GM19372 (cell line): Measurements from ENCODE around the gene TFPI.

Experiments used
- ATAC-seq: cut with Tn5 transposase; IDR thresholded peaks from one replicate; pipeline ENCODE4 v1.9.1; 2021; ENCODE audit warnings: mild to moderate bottlenecking, low read depth, moderate library complexity; ENCODE audit not compliant: unreplicated experiment

TFPI gene

DNA sequence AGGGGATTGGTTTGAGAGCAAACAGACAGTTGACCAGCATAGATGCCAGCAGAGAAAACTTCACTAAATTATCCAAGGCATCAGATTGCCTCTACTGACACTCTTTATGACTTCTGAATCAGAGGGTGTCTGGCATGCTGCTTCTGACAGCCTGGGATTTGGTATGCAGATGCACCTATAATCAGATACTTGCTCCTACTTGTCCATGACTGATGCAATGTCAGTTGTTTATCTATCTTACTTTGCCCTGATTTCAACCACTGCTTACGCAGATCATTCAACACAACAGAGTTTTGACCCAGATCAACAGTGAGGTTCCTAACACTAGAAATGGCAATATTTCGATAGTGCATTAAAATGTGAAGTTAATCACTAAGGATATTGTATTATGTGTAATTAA is 83.5 kb downstream of the TFPI start:
- ATAC-seq = no peak

DNA sequence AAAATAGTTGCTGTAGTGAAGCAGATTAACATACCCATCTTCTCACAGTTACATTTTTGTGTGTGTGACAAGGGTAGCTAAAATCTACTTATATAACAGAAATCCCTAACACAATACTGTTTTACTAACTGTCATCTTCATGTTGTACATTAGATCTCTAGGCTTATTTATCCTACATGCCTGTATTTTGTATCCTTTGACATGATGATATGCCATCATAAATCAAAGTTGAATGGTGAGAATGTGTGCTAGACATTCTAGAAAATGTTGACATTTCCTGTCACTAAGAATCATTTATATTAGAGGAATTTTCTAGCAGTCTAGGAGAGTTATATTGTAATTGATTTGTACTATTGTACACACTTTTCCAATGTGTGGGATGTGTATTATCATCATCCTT is 84.7 kb downstream of the TFPI start:
- no peak for ATAC-seq

DNA sequence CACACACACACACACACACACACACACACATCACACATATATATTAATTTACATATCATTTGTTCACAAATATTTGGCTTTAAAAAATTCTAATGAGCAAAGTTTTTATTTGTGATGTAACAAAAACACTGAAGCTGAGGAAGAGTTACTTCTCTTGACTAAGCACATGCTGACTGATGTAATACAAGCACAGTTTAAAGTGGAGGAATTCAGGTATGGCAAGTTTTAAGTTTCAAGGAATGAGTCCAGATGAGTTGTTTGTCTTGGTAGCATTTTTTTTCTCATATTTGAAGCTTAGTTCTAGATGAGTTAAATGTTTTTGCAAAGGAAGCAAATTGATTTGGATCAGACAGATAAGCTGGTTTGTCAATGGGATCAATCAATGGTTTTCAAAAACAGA is 86.0 kb downstream of the TFPI start:
- ATAC-seq = no peak

DNA sequence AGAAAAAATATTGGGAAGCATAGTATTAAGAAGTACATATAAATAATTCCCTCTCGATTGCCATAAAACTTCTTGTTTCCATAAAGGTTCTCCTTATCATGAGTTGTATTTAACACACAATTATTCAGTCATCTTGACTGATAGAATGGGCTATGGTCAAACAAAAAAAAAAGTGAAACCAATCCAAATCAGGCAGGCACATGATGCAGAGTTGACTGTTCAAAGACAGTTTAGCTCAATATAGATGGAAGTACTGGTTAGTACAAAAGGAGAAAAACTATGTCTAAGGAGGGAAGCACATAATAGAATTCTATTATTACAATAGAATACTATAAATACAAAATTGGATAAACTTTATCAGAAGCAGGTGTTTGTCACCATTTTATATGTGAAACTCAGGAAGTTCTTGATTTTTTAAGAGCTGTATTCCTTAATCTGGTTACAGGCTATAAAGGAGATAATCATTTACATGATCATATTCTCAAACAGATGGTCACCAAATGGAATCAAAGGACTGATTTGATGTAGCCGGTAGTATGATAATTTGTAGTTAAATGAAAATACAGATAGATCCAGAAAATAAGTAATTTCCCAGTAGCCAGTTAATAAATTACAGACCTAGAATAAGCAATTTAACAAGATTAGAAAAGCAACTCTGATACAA is 88.0 kb downstream of the TFPI start:
- ATAC-seq = no peak

DNA sequence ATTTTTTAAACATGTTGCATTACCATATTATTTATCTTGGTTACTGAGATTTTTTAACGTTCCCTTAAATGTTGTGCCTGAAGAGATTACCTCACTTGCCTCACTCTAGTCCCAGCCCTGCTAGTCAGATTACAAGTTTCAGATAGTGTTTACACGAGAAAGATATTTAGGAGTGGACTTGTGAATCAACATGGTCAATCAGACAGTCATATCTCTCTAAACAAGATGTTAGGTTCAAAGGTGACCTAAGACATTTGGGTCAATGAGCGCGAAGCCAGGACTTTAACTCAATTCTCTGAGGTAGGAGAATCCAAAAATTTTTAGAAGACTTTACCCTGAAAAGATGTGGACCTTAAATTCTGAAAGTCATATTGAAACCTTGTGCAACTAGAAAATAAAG is 91.4 kb downstream of the TFPI start:
- no peak for ATAC-seq

DNA sequence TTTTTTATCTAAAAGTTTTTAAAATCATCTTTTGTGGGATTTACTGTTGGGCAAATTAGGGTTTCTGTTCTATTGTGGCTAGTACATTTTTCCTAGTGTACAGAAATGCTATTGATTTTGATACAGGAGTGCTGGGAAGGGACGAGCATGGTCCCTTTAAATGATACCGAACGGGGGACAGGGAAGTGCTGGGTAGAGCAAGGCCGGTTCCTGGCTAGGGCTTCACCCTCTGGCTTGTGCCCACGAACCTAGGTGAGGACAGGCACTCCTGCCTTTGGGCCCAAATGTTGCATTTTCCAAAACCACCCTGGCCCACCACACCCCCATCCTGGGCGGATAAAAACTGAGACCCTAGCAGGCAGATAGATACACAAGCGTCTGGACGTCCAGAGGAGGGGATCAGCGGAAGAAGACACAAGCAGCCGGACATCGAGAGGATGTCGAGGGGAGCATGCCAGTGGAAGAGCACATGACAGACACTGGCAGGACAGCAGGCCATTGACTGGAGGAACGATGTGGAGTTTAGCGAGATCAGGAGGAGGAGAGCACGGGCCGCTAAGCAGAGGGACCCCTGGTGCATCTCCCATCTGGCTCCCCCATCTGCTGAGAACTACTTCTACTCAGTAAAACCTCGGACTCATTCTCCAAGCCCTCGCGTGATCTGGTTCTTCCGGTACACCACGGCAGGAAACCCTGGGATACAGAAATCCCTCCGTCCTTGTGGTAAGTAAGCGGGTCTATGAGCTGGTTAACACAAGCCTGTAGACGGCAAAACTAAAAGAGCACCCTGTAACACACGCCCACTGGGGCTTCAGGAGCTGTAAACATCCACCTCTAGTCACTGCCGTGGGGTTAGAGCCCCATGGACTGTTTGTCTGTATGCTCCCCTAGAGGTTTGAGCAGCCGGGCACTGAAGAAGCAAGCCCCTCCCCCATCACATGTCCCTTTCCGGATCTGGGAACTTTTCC is 92.7 kb downstream of the TFPI start:
- ATAC-seq = no peak

DNA sequence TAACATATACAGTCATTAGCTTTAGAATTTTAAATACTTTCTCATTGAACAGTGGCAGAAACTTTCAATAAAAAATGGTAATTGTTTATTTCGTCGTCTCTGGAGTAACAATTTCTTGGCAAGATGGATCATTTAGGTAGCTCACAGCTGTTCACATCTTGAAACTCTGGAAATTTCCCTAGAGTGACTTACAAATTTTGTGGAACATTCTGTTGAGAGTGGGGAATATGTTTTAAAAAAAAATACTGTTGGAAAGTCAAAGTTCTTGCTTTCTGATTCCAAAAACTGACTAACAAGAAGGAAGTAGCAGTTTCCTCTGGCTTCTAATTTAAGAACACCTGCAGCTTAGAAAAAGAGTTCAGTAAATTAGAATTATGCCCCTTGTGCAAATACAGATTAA is 95.0 kb downstream of the TFPI start:
- ATAC-seq = no peak

DNA sequence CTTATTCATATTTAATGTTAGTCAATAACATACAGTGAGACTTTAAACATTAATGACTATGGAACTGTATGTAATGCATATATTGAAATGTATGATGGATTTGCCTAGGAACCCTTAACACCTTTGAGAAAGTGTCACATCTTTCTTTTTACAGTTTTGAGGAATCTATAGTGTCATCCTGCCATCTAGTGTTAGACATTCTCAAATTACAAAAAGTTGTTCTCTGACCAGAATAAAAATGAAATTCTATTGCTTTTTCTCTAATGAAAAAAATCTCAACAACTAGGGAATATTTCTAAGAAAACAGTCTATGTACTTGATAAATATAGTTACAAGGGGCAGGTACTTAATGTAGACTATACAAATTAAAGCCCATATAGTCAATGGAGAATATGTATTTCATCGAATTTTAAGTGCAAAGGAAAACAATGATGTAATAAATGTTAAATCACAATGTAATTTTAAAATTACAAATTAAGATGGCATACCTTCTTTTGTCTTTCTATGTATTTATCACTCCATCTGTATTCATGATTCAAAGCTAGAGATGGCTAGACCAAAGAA is 101.1 kb downstream of the TFPI start:
- no peak for ATAC-seq

DNA sequence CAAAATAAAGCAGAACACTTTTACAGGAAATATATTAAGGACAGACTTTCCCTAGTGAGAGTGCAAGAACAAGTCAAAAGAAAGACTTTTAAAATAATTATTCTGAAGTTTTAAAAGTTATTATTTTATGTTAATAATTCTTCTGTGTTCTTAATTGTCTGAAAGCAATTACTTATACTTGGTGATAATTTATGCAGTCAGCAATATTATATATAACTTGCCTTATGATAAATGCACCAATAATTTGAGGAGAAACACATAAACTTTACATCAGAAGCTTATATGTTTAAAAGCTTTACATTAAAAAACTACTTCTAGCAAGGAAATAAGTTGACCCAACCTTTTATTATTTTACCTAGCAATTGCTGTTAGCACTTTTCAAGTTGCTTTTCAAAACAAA is 102.7 kb downstream of the TFPI start:
- ATAC-seq = no peak

DNA sequence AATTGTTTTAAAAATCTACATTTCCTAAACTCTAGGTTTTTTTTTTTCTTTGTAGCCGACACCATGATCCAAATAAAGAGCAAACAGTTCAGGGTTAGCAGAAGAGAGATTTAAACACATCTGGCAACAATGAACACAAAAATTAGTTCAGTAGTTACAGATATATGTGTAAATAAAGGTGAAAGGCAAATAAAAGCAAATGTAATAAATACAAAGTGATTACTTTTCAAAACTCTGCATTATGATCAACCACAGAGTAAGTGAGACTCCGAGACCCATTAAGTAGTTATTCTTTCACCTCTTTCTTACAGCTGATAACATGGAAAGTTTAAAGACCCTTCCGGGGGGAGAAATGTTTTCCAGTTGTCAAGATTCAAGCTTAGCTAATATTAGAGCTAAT is 106.9 kb downstream of the TFPI start:
- ATAC-seq = no peak

DNA sequence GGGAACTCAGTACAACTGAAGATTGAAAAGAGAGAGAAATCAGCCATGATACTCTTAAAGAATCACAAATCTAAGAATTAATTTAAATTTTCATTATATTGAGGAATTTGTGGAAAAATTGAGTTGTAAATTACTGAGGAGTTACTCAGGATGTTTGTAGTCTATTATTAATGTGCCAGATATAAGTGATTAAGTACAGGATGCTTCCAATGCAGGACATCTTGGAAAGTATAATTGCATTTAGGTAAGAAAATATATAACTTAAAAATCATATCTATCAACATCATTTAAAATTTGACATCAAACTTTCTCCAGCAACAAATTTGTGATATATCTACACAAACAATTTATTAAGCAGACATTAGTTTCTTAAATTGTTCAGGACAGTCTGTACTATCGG is 107.5 kb downstream of the TFPI start:
- ATAC-seq = no peak

DNA sequence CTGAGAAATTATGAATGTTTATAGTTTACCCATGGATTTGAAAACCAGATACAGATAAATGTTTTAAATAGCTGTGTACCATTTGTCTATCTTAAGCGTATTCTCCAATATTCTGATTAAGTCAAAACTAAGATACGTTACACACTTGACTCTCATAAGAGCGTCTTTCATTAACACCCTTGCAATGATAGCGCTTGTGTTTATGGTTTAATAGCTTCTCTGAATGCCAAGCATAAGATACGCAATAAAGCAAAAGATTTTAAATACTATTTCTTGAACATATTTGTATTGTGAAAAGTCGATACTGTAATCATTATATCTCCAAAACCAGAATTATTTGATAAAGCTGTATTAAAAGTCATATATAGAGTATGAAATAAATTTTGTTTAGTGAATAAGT is 109.2 kb downstream of the TFPI start:
- ATAC-seq = no peak

DNA sequence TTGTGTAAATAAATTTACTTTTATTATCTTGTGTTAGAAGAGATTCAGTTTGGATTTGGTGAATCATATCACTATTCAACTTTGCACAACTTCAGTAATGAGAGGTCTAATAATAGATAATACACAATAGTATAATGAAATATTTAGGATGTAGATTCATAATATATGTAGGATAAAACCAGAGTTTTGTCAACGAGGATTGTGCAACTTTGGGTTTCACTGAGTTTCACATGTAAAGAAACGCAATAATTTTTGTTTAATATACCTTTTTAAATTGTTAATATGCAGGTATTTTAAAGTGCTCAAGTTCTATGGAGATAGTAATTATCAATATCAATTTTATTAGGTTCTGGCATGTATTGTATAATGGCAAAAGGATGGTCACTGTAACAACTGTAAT is 111.5 kb downstream of the TFPI start:
- no peak for ATAC-seq

DNA sequence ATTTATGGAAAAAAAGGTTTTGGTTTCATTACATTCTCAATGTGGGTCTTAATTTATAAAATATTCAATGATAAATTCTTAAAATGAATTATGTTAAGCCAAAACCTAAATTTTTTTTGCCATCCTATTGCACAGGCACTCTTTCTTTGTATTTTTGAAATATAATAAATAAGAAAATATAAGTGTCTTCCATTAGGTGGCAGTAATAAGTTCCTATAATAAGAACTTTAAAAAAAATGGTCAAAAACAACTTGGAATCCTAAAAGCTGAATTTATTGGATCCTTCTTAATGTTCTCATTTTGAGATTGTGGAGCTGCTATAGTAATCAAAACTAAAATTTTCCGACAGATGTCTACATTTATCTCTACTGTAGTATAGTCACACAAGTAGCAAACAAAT is 111.9 kb downstream of the TFPI start:
- no peak for ATAC-seq

DNA sequence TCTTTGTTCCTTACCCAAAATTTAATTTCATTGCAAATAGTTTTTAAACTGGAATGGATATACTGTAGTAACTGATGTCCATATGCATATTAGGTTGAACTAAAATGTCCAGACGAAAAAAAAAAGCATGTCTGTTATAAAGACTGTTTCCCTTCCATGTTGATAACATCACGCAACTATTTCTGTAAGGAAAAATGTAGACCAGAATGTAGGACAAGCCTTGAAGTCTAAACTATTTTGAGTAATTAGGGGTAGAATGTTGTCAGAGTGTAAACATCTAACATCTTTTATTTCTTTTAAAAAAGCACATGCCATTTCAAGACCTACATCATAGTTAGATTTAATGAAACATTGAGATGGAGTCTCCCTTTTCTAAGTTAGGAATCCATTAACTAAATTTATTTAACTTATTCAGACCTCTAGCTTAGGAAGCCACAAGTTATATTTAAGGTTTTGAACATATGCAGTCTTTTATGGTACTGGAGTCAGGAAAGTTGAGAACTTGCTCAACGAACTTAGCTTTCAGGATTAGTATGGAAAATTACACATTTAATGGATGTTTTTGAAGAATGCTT is 114.0 kb downstream of the TFPI start:
- ATAC-seq = no peak

DNA sequence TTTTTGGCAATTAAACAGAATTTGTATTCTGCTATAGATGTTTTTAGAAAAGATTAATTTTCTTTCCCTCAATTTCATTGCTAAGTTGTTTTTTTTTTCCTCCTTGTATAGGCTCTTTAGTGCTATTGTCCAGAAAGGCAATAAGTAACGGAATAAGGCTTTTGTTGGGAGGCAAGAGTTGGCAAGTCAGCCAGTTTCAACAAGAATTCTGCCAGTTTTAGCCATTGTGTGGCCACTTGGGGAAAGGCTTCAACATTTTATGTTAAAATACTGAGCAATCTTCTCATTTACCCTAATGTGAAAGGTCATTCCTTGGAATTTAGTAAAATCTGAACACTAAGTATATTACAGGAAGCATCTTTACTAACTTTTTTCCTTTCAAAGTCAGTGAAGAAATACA is 115.8 kb downstream of the TFPI start:
- ATAC-seq = no peak

DNA sequence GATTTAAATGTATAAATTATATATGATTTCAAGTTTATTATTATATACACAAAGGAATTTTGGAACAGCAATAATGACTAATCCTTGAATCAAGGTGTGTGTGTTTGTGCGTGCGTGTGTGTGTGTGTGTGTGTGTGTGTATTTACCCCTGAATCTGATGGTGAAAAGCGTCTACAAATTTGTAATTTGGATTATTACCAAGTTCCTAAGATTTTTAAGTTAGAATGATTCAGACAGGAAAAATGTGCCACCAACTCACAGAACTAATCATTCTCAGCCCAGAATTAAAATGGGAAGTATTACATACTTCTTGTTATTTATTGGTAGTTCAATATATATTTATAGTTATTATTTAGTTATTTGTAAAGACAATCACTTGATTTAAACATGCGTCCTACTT is 118.5 kb downstream of the TFPI start:
- ATAC-seq = no peak

DNA sequence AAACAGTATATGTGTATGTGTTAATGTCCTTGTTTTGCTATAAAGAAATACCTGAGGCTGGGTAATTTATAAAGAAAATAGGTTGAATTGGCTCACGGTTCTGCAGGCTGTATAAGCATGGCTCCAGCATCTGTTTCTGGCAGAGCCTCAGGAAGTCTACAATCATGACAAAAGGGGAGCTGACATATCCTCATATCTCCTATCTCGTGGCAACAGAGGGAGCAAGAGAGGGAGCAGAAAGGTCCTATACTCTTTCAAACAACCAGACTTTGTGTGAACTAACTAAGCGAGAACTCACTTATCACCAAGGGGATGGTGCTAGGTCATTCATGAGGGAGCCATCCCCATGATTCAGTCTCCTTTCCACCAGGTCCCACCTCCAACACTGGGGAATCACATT is 119.2 kb downstream of the TFPI start:
- no peak for ATAC-seq

DNA sequence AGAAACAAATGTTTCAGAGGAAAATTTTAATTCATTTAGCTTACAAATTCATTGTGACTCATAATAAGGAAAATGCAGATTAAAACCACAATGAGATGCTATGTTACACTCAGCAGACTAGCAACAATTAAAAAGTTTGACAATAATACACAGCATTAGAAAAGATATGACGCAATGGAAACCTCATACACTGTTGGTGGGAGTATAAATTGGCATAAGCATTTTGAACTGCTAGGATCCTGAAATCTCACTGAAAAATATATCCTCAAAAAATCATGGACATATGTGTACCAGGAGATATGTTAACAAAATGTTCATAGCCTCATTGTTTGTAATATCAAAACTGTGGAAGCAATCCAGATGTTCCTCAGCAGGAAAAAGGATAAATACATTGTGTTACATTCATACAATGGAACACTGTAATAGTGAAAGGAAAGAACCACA is 119.9 kb downstream of the TFPI start:
- no peak for ATAC-seq

DNA sequence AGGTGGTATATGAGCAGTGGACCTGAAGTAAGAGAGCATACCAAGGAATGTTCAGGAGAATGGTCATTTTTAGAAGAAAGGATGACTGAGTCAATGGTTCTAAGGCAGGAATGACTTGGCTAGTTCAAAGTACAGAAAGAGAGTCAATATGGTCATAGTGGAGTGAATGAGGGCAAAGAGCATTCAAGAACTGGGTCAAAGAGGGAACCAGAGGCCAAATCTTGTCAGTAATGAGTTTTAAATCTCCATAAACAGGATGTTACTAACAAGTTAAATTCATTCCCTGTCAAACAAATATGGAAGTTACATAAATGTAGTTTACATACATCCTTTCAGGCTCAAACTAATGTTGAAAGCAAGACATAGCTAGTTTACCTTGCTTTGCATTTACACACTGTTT is 122.3 kb downstream of the TFPI start:
- no peak for ATAC-seq

DNA sequence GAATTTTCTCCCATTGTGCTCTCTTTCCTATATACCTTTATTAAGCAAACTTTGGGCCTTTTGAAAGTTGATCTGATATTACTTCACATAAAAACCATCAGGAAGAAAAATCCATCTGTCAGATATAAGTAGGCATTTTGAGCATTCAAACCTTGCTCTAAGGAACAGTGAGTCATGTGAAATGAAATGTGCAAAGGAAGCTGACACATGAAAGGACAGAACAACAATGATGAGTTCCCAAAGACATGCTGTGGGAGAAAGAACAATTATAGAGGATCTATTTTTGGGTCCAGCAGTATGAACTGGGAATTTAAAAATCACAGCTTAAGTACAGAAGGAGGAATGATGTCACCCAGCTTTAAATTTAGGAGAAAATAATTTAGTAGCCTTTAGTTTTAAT is 124.2 kb downstream of the TFPI start:
- no peak for ATAC-seq
